ENCODE data around the gene GRIK1.

Gene GRIK1

GRCh38 chr21:29660047-29660720 lies 279.6 kb downstream of the GRIK1 start:
- no peak overlapping the region for H3K4me3 ChIP-seq (ENCODE audit: low read length)
- TF ChIP-seq ZNF274 (IDR thresholded peaks at IDR 0.05; ENCODE audit: low read depth, low read length), result no peak

GRCh38 chr21:29658934-29659203 lies 280.9 kb downstream of the GRIK1 start:
- TF ChIP-seq ZNF274 (IDR thresholded peaks at IDR 0.05; ENCODE audit: low read depth, low read length), result no peak
- H3K4me3 ChIP-seq (ENCODE audit: low read length), result no peak overlapping the region

- TF ChIP-seq ZNF274 (IDR thresholded peaks at IDR 0.05; ENCODE audit: low read depth, low read length), result no peak
- no peak overlapping the region for H3K4me3 ChIP-seq (ENCODE audit: low read length)
Observed at GRCh38 chr21:29658177-29658933, 281.4 kb downstream of the GRIK1 start.

GRCh38 chr21:29657240-29657989 lies 282.4 kb downstream of the GRIK1 start:
- H3K4me3 ChIP-seq (ENCODE audit: low read length), result no peak overlapping the region
- no peak for TF ChIP-seq ZNF274 (IDR thresholded peaks at IDR 0.05; ENCODE audit: low read depth, low read length)

- TF ChIP-seq ZNF274 (IDR thresholded peaks at IDR 0.05; ENCODE audit: low read depth, low read length), result no peak
- H3K4me3 ChIP-seq (ENCODE audit: low read length), result no peak overlapping the region
Observed at GRCh38 chr21:29656504-29657239, 283.1 kb downstream of the GRIK1 start.

DNA sequence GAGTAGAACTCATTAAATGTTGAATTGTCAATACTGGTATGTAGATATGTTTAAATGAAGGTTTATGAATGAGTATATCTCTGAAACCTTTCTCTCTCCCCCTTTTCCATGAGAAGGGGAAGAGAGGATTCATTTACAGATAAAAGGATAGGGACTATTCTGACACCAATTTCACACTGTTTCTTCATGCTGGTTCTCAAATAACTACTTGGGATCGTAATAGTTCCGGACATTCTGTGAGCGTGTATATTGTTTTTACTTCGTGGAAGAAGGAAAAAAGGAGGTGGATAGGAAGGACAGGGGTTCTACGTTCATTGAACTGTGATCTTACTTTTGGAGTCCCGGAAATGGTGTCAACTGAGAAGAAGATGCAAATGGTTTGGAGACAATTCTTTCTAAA lies 284.2 kb downstream of the GRIK1 start:
- TF ChIP-seq ZNF274 (IDR thresholded peaks at IDR 0.05; ENCODE audit: low read depth, low read length), result no peak
- H3K4me3 ChIP-seq (ENCODE audit: low read length), result no peak overlapping the region

- H3K4me3 ChIP-seq (ENCODE audit: low read length), result no peak overlapping the region
- no peak for TF ChIP-seq ZNF274 (IDR thresholded peaks at IDR 0.05; ENCODE audit: low read depth, low read length)
Observed at GRCh38 chr21:29654855-29655254, 284.9 kb downstream of the GRIK1 start.

DNA sequence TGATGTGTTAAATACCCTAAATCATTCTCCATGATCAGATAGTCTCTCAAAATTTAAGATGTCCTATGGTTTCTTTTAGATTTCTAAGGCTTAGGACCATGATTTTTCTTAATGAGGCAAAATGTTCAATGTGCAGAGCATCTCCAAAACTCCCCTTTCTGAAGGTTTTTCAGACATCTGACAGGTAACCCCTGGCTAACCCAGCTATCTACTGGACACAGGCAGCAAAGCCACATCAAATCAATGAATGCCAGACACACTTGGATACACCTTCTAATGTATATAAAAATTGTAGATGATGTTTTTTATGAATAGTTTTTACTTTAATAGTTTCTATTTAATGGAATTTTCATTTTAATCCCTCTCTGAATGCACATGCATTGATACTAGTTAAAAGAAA lies 285.6 kb downstream of the GRIK1 start:
- TF ChIP-seq ZNF274 (IDR thresholded peaks at IDR 0.05; ENCODE audit: low read depth, low read length), result no peak

GRCh38 chr21:29650523-29651022 lies 289.2 kb downstream of the GRIK1 start:
- no peak for TF ChIP-seq ZNF274 (IDR thresholded peaks at IDR 0.05; ENCODE audit: low read depth, low read length)
- H3K4me3 ChIP-seq (ENCODE audit: low read length), result no peak overlapping the region

More for the DNA sequence above, 285.6 kb downstream of the GRIK1 start:
- H3K4me3 ChIP-seq (ENCODE audit: low read length), result no peak overlapping the region

DNA sequence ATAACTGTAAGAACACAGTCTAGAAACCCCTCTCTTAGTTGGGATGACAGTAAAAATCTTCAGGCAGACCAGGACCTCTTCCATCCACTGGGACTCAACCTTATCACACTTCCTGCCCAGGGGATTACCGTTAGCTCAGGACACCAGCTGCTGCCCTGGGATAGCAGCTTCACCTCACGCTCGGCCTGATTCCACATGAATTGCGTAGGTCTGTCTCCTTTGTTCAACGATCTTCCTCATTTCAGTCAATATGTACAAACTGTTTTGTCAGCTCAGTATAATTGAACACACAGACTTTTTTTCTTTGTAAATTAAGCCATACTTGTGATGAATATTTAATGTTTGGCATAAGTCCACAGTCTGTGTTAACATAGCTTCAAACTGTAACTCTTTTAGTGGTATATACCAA lies 290.4 kb downstream of the GRIK1 start:
- H3K4me3 ChIP-seq (ENCODE audit: low read length), result no peak overlapping the region
- TF ChIP-seq ZNF274 (IDR thresholded peaks at IDR 0.05; ENCODE audit: low read depth, low read length), result no peak

GRCh38 chr21:29648710-29649240 lies 291.0 kb downstream of the GRIK1 start:
- H3K4me3 ChIP-seq (ENCODE audit: low read length), result no peak overlapping the region
- TF ChIP-seq ZNF274 (IDR thresholded peaks at IDR 0.05; ENCODE audit: low read depth, low read length), result no peak

- TF ChIP-seq ZNF274 (IDR thresholded peaks at IDR 0.05; ENCODE audit: low read depth, low read length), result no peak
- H3K4me3 ChIP-seq (ENCODE audit: low read length), result no peak overlapping the region
Observed at GRCh38 chr21:29647353-29647781, 292.4 kb downstream of the GRIK1 start.

DNA sequence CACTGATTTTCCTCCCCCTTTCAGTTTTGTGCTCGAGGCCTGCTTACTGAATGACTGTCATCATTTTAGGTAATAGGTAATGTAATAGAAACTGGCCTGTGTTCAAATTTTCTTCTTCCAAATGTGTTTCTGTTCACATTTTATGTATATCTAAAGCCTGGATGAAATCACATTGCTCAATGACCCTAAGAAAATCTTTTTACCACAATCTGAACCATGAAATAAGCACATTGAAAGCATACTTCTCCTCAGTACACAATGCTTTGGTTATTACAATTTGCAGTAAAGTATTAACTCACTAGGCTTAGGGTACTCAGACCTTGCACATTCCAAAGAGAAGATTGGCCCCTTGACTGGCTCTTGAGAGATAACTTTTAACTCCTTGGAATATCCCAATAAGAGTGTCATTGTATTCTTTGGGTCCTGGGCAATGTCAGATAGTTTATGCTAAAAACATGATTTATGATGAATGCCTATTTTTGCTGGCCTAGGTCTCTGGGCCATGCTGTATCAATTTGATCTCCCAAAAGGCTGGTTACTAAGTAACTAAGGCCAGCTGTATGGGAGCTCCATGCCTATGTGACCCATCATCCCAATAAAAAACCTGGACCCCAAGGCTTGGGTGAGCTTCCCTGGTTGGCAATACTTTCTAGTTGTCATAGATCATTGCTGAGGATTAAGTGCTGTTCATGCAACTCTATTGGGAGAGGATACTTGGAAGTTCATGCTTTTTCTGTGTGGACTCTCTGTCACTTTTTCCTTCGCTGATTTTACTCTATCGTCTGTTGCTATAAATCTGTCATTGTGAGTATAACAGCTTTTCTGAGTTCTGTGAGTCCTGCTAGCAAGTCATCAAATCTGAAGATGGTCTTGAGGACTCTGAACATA lies 293.9 kb downstream of the GRIK1 start:
- TF ChIP-seq ZNF274 (IDR thresholded peaks at IDR 0.05; ENCODE audit: low read depth, low read length), result no peak
- H3K4me3 ChIP-seq (ENCODE audit: low read length), result no peak overlapping the region

Data from GM08714 (cell line).